Measurements from ENCODE around the gene CCDC85B. TPM values are rescaled to one million over a fixed set of nuclear protein-coding genes. Genes with fewer than 3 reads are reported as not detected.

CCDC85B gene
- total and polyA plus RNA-seq, 2 of the 8 experiments (the other 6 are each of a cell fraction or from before 2014, with no cell fraction given) = 19.8 to 30.8 TPM

DNA sequence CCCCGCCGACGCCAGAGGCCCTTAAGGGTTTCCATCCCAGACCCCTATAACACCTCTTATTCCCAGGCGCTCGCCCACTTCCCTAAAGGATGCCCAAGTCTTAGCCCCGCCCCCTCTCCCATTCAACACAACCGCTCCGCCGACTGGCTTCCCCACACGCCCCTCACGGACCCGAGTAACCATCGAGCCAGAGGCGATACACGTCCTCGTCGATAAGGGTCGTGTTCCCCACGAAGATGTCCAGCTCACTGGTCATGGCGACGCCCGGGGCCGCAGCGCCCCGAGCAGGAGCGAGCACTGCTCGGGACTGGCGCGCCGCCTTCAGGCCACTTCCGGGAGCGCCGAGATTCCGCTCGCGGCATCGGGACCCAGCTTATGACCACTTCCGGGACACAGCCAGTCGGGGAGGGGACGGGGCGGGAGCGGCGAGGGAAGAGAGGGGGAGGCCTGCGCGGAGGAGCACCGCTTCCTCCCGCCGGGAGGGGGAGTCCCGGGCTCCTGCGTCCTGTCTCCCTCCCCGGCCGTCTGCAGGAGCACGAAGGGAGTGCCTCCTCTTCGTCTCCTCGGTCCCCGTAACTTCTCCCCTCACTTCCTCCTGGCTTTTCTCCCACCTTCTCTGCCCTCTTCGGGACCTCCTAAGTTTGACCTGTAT is 2.2 kb upstream of the CCDC85B start, which contains the start of gene FIBP (continued):
- TF ChIP-seq, protein P1, sequence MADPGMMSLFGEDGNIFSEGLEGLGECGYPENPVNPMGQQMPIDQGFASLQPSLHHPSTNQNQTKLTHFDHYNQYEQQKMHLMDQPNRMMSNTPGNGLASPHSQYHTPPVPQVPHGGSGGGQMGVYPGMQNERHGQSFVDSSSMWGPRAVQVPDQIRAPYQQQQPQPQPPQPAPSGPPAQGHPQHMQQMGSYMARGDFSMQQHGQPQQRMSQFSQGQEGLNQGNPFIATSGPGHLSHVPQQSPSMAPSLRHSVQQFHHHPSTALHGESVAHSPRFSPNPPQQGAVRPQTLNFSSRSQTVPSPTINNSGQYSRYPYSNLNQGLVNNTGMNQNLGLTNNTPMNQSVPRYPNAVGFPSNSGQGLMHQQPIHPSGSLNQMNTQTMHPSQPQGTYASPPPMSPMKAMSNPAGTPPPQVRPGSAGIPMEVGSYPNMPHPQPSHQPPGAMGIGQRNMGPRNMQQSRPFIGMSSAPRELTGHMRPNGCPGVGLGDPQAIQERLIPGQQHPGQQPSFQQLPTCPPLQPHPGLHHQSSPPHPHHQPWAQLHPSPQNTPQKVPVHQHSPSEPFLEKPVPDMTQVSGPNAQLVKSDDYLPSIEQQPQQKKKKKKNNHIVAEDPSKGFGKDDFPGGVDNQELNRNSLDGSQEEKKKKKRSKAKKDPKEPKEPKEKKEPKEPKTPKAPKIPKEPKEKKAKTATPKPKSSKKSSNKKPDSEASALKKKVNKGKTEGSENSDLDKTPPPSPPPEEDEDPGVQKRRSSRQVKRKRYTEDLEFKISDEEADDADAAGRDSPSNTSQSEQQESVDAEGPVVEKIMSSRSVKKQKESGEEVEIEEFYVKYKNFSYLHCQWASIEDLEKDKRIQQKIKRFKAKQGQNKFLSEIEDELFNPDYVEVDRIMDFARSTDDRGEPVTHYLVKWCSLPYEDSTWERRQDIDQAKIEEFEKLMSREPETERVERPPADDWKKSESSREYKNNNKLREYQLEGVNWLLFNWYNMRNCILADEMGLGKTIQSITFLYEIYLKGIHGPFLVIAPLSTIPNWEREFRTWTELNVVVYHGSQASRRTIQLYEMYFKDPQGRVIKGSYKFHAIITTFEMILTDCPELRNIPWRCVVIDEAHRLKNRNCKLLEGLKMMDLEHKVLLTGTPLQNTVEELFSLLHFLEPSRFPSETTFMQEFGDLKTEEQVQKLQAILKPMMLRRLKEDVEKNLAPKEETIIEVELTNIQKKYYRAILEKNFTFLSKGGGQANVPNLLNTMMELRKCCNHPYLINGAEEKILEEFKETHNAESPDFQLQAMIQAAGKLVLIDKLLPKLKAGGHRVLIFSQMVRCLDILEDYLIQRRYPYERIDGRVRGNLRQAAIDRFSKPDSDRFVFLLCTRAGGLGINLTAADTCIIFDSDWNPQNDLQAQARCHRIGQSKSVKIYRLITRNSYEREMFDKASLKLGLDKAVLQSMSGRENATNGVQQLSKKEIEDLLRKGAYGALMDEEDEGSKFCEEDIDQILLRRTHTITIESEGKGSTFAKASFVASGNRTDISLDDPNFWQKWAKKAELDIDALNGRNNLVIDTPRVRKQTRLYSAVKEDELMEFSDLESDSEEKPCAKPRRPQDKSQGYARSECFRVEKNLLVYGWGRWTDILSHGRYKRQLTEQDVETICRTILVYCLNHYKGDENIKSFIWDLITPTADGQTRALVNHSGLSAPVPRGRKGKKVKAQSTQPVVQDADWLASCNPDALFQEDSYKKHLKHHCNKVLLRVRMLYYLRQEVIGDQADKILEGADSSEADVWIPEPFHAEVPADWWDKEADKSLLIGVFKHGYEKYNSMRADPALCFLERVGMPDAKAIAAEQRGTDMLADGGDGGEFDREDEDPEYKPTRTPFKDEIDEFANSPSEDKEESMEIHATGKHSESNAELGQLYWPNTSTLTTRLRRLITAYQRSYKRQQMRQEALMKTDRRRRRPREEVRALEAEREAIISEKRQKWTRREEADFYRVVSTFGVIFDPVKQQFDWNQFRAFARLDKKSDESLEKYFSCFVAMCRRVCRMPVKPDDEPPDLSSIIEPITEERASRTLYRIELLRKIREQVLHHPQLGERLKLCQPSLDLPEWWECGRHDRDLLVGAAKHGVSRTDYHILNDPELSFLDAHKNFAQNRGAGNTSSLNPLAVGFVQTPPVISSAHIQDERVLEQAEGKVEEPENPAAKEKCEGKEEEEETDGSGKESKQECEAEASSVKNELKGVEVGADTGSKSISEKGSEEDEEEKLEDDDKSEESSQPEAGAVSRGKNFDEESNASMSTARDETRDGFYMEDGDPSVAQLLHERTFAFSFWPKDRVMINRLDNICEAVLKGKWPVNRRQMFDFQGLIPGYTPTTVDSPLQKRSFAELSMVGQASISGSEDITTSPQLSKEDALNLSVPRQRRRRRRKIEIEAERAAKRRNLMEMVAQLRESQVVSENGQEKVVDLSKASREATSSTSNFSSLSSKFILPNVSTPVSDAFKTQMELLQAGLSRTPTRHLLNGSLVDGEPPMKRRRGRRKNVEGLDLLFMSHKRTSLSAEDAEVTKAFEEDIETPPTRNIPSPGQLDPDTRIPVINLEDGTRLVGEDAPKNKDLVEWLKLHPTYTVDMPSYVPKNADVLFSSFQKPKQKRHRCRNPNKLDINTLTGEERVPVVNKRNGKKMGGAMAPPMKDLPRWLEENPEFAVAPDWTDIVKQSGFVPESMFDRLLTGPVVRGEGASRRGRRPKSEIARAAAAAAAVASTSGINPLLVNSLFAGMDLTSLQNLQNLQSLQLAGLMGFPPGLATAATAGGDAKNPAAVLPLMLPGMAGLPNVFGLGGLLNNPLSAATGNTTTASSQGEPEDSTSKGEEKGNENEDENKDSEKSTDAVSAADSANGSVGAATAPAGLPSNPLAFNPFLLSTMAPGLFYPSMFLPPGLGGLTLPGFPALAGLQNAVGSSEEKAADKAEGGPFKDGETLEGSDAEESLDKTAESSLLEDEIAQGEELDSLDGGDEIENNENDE (IDR thresholded peaks at IDR 0.05; ENCODE audit: insufficient replicate concordance, low read length) = no peak
- TF ChIP-seq ASH2L (IDR thresholded peaks at IDR 0.05; ENCODE audit: low read length) = peak; percentile 60
- no peak for TF ChIP-seq POU5F1 (IDR thresholded peaks at IDR 0.05; ENCODE audit: low read depth, low read length)
- TF ChIP-seq CREB1 (IDR thresholded peaks at IDR 0.05) = peak; percentile 92
- TF ChIP-seq GTF2F1 (IDR thresholded peaks at IDR 0.05; ENCODE audit: borderline replicate concordance, low read depth, low read length) = peak; percentile 34; the same call in 1 of the 2 replicates
- TF ChIP-seq JUN (IDR thresholded peaks at IDR 0.05; ENCODE audit: low read depth, low read length) = no peak
- TF ChIP-seq RAD21 (IDR thresholded peaks at IDR 0.05 in 1 of 2, conservative IDR thresholded peaks at IDR 0.05 in 1 of 2; ENCODE audit: low read depth in 2 of 2, low read length in 2 of 2) = peak; percentile 42 to 64
- TF ChIP-seq TAF7 (optimal IDR thresholded peaks at IDR 0.05; ENCODE audit: borderline replicate concordance, low read depth, low read length) = peak; percentile 89
- TF ChIP-seq KDM5A (IDR thresholded peaks at IDR 0.05; ENCODE audit: low read length) = peak; percentile 54; the same call in 1 of the 2 replicates

Measured in H1 (cell line).